Tibial nerve (tissue), 3 donors: ENCODE results near the gene ZRANB1.

Experiments
- CTCF ChIP-seq, 5 experiments: fragments of 200-600 bp in 3 of 5; fragments of 450-650 bp in 2 of 5; sonication (generic) in 3 of 5; IDR thresholded peaks; one replicate each; pipeline ENCODE4 v1.5.1; 2016 to 2019; ENCODE audit warnings: antibody characterized with exemption in 5 of 5, mild to moderate bottlenecking in 3 of 5, moderate library complexity in 2 of 5
- POLR2A ChIP-seq, 2 donors: fragments of 450-650 bp; IDR thresholded peaks; one replicate each; pipeline ENCODE4 v1.6.1; 2017; ENCODE audit warnings: antibody characterized with exemption in 2 of 2, mild to moderate bottlenecking in 2 of 2, moderate library complexity in 2 of 2

GRCh38 chr10:125020871-125021270 lies 78.9 kb downstream of the ZRANB1 start:
- no peak for TF ChIP-seq CTCF (IDR thresholded peaks at IDR 0.05)
- no peak for TF ChIP-seq POLR2A (IDR thresholded peaks at IDR 0.05)
